DND-41 (cell line): Measurements from ENCODE around the gene IRF4.

Experiments used
- EZH2 ChIP-seq: IDR thresholded peaks from 3 replicates; pipeline ENCODE4 v1.6.1; 2012; ENCODE audit warnings: borderline replicate concordance, low read depth, mild to moderate bottlenecking, moderate library complexity, low read length, inconsistent platforms; ENCODE audit not compliant: severe bottlenecking
- TF ChIP-seq, protein P1 (sequence below): IDR thresholded peaks from 2 replicates; pipeline ENCODE4 v1.5.1; 2012; ENCODE audit warnings: borderline replicate concordance, low read length, moderate library complexity, mild to moderate bottlenecking; ENCODE audit not compliant: poor library complexity, severe bottlenecking; ENCODE audit errors: extremely low read depth

GRCh38 chr6:456358-456867 is 64.9 kb downstream of the IRF4 start:
- TF ChIP-seq, protein P1, sequence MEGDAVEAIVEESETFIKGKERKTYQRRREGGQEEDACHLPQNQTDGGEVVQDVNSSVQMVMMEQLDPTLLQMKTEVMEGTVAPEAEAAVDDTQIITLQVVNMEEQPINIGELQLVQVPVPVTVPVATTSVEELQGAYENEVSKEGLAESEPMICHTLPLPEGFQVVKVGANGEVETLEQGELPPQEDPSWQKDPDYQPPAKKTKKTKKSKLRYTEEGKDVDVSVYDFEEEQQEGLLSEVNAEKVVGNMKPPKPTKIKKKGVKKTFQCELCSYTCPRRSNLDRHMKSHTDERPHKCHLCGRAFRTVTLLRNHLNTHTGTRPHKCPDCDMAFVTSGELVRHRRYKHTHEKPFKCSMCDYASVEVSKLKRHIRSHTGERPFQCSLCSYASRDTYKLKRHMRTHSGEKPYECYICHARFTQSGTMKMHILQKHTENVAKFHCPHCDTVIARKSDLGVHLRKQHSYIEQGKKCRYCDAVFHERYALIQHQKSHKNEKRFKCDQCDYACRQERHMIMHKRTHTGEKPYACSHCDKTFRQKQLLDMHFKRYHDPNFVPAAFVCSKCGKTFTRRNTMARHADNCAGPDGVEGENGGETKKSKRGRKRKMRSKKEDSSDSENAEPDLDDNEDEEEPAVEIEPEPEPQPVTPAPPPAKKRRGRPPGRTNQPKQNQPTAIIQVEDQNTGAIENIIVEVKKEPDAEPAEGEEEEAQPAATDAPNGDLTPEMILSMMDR = no peak
- TF ChIP-seq EZH2 = no peak
